Neural progenitor cell (in vitro differentiated cells): ENCODE measurements around the gene SEC24A. TPM values are rescaled to one million over a fixed set of nuclear protein-coding genes. Genes with fewer than 3 reads are reported as not detected.

Experiments
- DNase-seq: peaks from one replicate; pipeline ENCODE4 v3.0.0-alpha.2; 2016; ENCODE audit warnings: low spot score
- H2AFZ ChIP-seq: fragments of 200-600 bp; sonication (generic); replicated peaks from 2 replicates; pipeline ENCODE4 v1.6.1; 2016; ENCODE audit warnings: antibody characterized with exemption
- H3F3A ChIP-seq: fragments of 200-600 bp; sonication (generic); 2 replicates; pipeline ENCODE4 v1.6.1; 2016; ENCODE audit warnings: antibody characterized with exemption, low read depth
- H3K27ac ChIP-seq: fragments of 200-600 bp; sonication (generic); 2 replicates; pipeline ENCODE4 v1.5.1; 2016; ENCODE audit warnings: mild to moderate bottlenecking
- H3K27me3 ChIP-seq: fragments of 200-600 bp; sonication (generic); 2 replicates; pipeline ENCODE4 v1.6.1; 2016; ENCODE audit warnings: mild to moderate bottlenecking, moderate library complexity
- H3K36me3 ChIP-seq: fragments of 200-600 bp; sonication (generic); 2 replicates; pipeline ENCODE4 v1.5.1; 2016
- H3K4me1 ChIP-seq: fragments of 200-600 bp; sonication (generic); 2 replicates; pipeline ENCODE4 v1.6.1; 2016; ENCODE audit warnings: mixed run types
- H3K4me2 ChIP-seq: fragments of 200-600 bp; sonication (generic); 2 replicates; pipeline ENCODE4 v1.6.1; 2016
- H3K4me3 ChIP-seq: fragments of 200-600 bp; sonication (generic); 2 replicates; pipeline ENCODE4 v1.5.1; 2016
- H3K79me2 ChIP-seq: fragments of 200-600 bp; sonication (generic); 2 replicates; pipeline ENCODE4 v1.6.1; 2016; ENCODE audit warnings: low read depth
- H3K9ac ChIP-seq: fragments of 200-600 bp; sonication (generic); 2 replicates; pipeline ENCODE4 v1.6.1; 2016
- H3K9me3 ChIP-seq: fragments of 200-600 bp; sonication (generic); 2 replicates; pipeline ENCODE4 v1.5.1; 2016; ENCODE audit warnings: low read depth
- H4K20me1 ChIP-seq: fragments of 200-600 bp; sonication (generic); 2 replicates; pipeline ENCODE4 v1.6.1; 2016; ENCODE audit warnings: low read depth
- H3K27ac Mint-ChIP-seq: 3 replicates; pipeline ENCODE4 v1.8.0; 2021; ENCODE audit warnings: mixed read lengths
- H3K27me3 Mint-ChIP-seq: 2 replicates; pipeline ENCODE4 v1.8.0; 2022; ENCODE audit warnings: low read depth, mild to moderate bottlenecking, inconsistent platforms, moderate library complexity, mixed read lengths; ENCODE audit not compliant: insufficient read depth
- H3K36me3 Mint-ChIP-seq: 3 replicates; pipeline ENCODE4 v1.8.0; 2021; ENCODE audit warnings: mixed read lengths
- H3K4me1 Mint-ChIP-seq: 3 replicates; pipeline ENCODE4 v1.8.0; 2021; ENCODE audit warnings: mixed read lengths
- H3K4me3 Mint-ChIP-seq: 3 replicates; pipeline ENCODE4 v1.8.0; 2021; ENCODE audit warnings: mild to moderate bottlenecking, moderate library complexity, mixed read lengths
- H3K9me3 Mint-ChIP-seq: 3 replicates; pipeline ENCODE4 v1.8.0; 2020; ENCODE audit warnings: mixed read lengths
- CTCF ChIP-seq: fragments of 200-600 bp; sonication (generic); IDR thresholded peaks from 2 replicates; pipeline ENCODE4 v1.5.1; 2017; ENCODE audit warnings: antibody characterized with exemption, mild to moderate bottlenecking
- EZH2 ChIP-seq: fragments of 200-600 bp; sonication (generic); IDR thresholded peaks from 2 replicates; pipeline ENCODE4 v1.6.1; 2017; ENCODE audit warnings: antibody characterized with exemption, mild to moderate bottlenecking, moderate library complexity
- EZH2phosphoT487 ChIP-seq: fragments of 200-600 bp; sonication (generic); IDR thresholded peaks from 2 replicates; pipeline ENCODE4 v1.6.1; 2017; ENCODE audit warnings: antibody characterized with exemption
- total RNA-seq: library from RNA; depleted of rRNA; stranded (reverse); fragments of >200 nt; gene quantifications from 2 replicates; pipeline ENCODE4 v1.2.3, GENCODE V29; 2015; ENCODE audit warnings: low replicate concordance

SEC24A gene
- total RNA-seq, 1 donor from 2014 or later = 14.3 TPM

- H3K36me3 Mint-ChIP-seq = peaks cover 14% of the 10 kb centered on the region
- DNase-seq = no peak
- H3K27ac Mint-ChIP-seq = no peak overlapping the region
- H3K9me3 Mint-ChIP-seq = no peaks in the 10 kb centered on the region
- TF ChIP-seq EZH2 (no peak), EZH2phosphoT487 (no peak), CTCF (no peak)
- no peaks in the 10 kb centered on the region for H3K27me3 Mint-ChIP-seq
- H3K27ac ChIP-seq = no peak overlapping the region
- H3K4me3 ChIP-seq = no peak overlapping the region
- H3K4me1 ChIP-seq = no peaks in the 10 kb centered on the region
- no peaks in the 10 kb centered on the region for H3K79me2 ChIP-seq
- no peaks in the 10 kb centered on the region for H3K9me3 ChIP-seq
- H3K4me2 ChIP-seq = no peak overlapping the region
- H3K36me3 ChIP-seq = peaks cover 9% of the 10 kb centered on the region
- no peak overlapping the region for H3K4me3 Mint-ChIP-seq
- no peaks in the 10 kb centered on the region for H3K4me1 Mint-ChIP-seq
- no peak overlapping the region for H2AFZ ChIP-seq
- no peak overlapping the region for H3K9ac ChIP-seq
- H3K27me3 ChIP-seq = no peaks in the 10 kb centered on the region
- peaks cover 7% of the 10 kb centered on the region for H3F3A ChIP-seq
- H4K20me1 ChIP-seq = no peaks in the 10 kb centered on the region
These were observed 43.7 kb upstream of the SEC24A start for GRCh38 chr5:134604908-134605307.

GRCh38 chr5:134606726-134607125, 41.9 kb upstream of the SEC24A start:
- no peak for DNase-seq
- no peak overlapping the region for H3K4me3 Mint-ChIP-seq
- Histone ChIP-seq H3K4me1 (no peaks in the 10 kb centered on the region), H3K36me3 (peaks cover 9% of the 10 kb centered on the region), H3F3A (peaks cover 7% of the 10 kb centered on the region), H3K27me3 (no peaks in the 10 kb centered on the region), H3K79me2 (no peaks in the 10 kb centered on the region), H3K9me3 (no peaks in the 10 kb centered on the region), H3K4me2 (no peak overlapping the region), H4K20me1 (no peaks in the 10 kb centered on the region), H2AFZ (no peak overlapping the region), H3K4me3 (no peak overlapping the region), H3K27ac (no peak overlapping the region), H3K9ac (no peak overlapping the region)
- peaks cover 17% of the 10 kb centered on the region for H3K36me3 Mint-ChIP-seq
- H3K9me3 Mint-ChIP-seq = no peaks in the 10 kb centered on the region
- TF ChIP-seq EZH2phosphoT487 (no peak), CTCF (no peak), EZH2 (no peak)
- no peaks in the 10 kb centered on the region for H3K4me1 Mint-ChIP-seq
- H3K27me3 Mint-ChIP-seq = no peaks in the 10 kb centered on the region
- H3K27ac Mint-ChIP-seq = no peak overlapping the region

- Mint-ChIP-seq H3K36me3 (peaks cover 22% of the 10 kb centered on the region), H3K27ac (no peak overlapping the region), H3K9me3 (no peaks in the 10 kb centered on the region), H3K27me3 (no peaks in the 10 kb centered on the region), H3K4me1 (no peaks in the 10 kb centered on the region), H3K4me3 (no peak overlapping the region)
- no peak for TF ChIP-seq EZH2phosphoT487
- no peak for TF ChIP-seq CTCF
- no peak for TF ChIP-seq EZH2
- H3K9ac ChIP-seq = no peak overlapping the region
- H3K9me3 ChIP-seq = no peaks in the 10 kb centered on the region
- no peaks in the 10 kb centered on the region for H4K20me1 ChIP-seq
- no peaks in the 10 kb centered on the region for H3K4me1 ChIP-seq
- no peak overlapping the region for H2AFZ ChIP-seq
- H3K27me3 ChIP-seq = no peaks in the 10 kb centered on the region
- H3K79me2 ChIP-seq = no peaks in the 10 kb centered on the region
- peaks cover 9% of the 10 kb centered on the region for H3K36me3 ChIP-seq
- DNase-seq = no peak
- H3K4me3 ChIP-seq = no peak overlapping the region
- no peak overlapping the region for H3K27ac ChIP-seq
- H3F3A ChIP-seq = peaks cover 7% of the 10 kb centered on the region
- no peak overlapping the region for H3K4me2 ChIP-seq
These were observed 40.0 kb upstream of the SEC24A start for GRCh38 chr5:134608555-134608954.
